ENCODE data around the gene KCNQ5. TPM values are rescaled to one million over a fixed set of nuclear protein-coding genes. Genes with fewer than 3 reads are reported as not detected.
A peak's percentile ranks its signal among the peaks of the same experiment; 100 is the strongest.

KCNQ5 gene
- total RNA-seq, 1 experiment from 2014 or later = 9.4 TPM

DNA sequence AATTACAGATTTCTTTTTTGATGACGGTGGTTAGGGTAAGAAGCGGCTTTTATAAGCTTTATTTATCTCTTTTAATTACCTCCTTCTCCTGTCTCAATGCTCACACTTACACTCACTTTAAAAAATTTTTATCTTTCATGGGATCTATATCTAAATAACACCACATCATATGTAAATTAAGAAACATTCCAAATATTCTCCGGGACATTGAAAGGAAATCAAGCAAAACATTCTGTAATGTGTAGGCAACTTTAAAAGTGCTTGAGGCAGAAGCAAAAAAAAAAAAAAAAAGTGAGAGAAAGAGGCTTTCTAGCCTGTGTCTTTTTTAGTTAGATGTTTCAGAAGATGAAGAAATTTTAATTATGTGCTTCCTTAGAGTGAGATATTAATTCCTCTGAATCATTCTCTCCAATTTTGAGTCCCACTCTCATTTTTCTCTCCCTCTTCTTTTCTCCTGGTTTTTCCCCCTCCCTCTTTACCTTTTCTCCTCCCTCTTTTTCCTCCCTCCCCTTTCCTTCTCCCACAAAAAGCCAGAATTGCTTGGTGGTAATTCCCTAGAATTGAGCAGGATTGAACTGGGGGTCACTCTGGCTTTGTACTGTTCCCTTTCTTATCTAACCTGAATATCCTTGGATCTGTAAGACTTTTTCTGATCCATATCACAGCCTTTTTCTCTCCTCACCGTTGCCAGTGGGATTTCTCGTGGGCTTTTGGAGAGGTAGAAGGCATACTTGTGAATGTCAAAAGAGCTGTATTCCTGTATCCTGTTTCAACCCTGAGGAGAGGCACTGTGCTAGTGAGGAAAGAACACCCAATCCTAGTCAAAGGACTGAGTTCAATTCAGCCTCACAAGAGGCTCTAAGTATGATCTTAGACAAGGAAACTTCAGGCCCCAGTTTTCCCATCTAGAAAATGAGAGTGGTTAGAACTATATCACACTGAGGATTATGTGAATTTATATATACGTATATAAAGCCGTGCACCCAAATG is 30.4 kb downstream of the KCNQ5 start:
- TF ChIP-seq POLR2AphosphoS5 (IDR thresholded peaks at IDR 0.05; ENCODE audit: low read depth, low read length) (no peak), SIN3A (IDR thresholded peaks at IDR 0.05; ENCODE audit: borderline replicate concordance, insufficient read depth, low read depth, low read length) (no peak), TCF7L2 (IDR thresholded peaks at IDR 0.05; ENCODE audit: low read depth, low read length) (no peak)
- TF ChIP-seq, protein P1, sequence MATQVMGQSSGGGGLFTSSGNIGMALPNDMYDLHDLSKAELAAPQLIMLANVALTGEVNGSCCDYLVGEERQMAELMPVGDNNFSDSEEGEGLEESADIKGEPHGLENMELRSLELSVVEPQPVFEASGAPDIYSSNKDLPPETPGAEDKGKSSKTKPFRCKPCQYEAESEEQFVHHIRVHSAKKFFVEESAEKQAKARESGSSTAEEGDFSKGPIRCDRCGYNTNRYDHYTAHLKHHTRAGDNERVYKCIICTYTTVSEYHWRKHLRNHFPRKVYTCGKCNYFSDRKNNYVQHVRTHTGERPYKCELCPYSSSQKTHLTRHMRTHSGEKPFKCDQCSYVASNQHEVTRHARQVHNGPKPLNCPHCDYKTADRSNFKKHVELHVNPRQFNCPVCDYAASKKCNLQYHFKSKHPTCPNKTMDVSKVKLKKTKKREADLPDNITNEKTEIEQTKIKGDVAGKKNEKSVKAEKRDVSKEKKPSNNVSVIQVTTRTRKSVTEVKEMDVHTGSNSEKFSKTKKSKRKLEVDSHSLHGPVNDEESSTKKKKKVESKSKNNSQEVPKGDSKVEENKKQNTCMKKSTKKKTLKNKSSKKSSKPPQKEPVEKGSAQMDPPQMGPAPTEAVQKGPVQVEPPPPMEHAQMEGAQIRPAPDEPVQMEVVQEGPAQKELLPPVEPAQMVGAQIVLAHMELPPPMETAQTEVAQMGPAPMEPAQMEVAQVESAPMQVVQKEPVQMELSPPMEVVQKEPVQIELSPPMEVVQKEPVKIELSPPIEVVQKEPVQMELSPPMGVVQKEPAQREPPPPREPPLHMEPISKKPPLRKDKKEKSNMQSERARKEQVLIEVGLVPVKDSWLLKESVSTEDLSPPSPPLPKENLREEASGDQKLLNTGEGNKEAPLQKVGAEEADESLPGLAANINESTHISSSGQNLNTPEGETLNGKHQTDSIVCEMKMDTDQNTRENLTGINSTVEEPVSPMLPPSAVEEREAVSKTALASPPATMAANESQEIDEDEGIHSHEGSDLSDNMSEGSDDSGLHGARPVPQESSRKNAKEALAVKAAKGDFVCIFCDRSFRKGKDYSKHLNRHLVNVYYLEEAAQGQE (IDR thresholded peaks at IDR 0.05; ENCODE audit: insufficient read depth in 1 of 2, low read depth in 2 of 2, low read length in 1 of 2) = no peak
- TF ChIP-seq, protein P2, sequence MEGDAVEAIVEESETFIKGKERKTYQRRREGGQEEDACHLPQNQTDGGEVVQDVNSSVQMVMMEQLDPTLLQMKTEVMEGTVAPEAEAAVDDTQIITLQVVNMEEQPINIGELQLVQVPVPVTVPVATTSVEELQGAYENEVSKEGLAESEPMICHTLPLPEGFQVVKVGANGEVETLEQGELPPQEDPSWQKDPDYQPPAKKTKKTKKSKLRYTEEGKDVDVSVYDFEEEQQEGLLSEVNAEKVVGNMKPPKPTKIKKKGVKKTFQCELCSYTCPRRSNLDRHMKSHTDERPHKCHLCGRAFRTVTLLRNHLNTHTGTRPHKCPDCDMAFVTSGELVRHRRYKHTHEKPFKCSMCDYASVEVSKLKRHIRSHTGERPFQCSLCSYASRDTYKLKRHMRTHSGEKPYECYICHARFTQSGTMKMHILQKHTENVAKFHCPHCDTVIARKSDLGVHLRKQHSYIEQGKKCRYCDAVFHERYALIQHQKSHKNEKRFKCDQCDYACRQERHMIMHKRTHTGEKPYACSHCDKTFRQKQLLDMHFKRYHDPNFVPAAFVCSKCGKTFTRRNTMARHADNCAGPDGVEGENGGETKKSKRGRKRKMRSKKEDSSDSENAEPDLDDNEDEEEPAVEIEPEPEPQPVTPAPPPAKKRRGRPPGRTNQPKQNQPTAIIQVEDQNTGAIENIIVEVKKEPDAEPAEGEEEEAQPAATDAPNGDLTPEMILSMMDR (IDR thresholded peaks at IDR 0.05) = no peak
- POLR2A ChIA-PET = no interaction called here
- no peak for DNase-seq (ENCODE audit: low read depth, low spot score)
- Histone ChIP-seq H3K9me3 (ENCODE audit: control insufficient read depth, insufficient read depth, low read depth, low read length) (no peaks in the 10 kb centered on the region), H3K4me1 (ENCODE audit: control insufficient read depth, insufficient read depth, low read length) (peaks cover 26% of the 10 kb centered on the region; the same call in 1 of the 2 replicates), H3K27ac (ENCODE audit: low read length) (peak overlapping the region; percentile 41; the same call in 1 of the 2 replicates), H3K36me3 (ENCODE audit: control insufficient read depth, insufficient read depth, low read length) (no peaks in the 10 kb centered on the region), H3K27me3 (ENCODE audit: control insufficient read depth, insufficient read depth, low read length) (no peaks in the 10 kb centered on the region), H3K4me3 (ENCODE audit: low read depth in 2 of 2, low read length in 2 of 2) (no peak overlapping the region)
- in situ Hi-C loops (cut with HindIII; ENCODE audit: low pct_unique_long_range_greater_than_20kb, low sequenced_read_pairs) = loop anchor here (10.0 kb wide), 1 partner anchor 103 kb away; no protein-coding TSS in a partner anchor
- ATAC-seq = 0 out of 2 replicates have a peak, but pooled peaks have one; percentile 52
- BruUV-seq (replicated peaks) = no TSS peak
- CTCF ChIA-PET = no interaction called here
- intact Hi-C loops (cut with micrococcal nuclease; ENCODE audit: unreplicated experiment) = no loop called here

DNA sequence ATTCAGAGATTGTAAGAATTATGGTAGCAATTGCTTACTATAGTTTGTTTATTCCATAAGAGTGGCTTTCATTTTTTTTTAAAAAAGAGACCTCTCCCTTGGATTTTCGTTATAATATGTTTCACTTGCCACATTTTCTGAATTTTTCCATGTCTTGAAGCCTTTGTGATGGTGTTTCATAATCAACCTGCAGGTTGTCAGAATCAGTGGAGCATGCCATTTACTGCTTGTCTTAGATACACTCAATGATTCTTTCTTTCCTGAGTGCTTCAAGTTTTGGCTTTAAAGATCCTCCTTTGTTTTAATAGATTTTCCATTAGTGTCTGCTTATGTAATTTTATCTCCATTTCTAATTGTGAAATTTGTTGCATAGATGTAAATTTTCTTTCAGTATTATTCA is 31.2 kb downstream of the KCNQ5 start:
- intact Hi-C loops (cut with micrococcal nuclease; ENCODE audit: unreplicated experiment) = no loop called here
- BruUV-seq (replicated peaks) = no TSS peak

More for the DNA sequence above, 31.2 kb downstream of the KCNQ5 start:
- TF ChIP-seq TCF7L2 (IDR thresholded peaks at IDR 0.05; ENCODE audit: low read depth, low read length) (no peak), POLR2AphosphoS5 (IDR thresholded peaks at IDR 0.05; ENCODE audit: low read depth, low read length) (no peak), SIN3A (IDR thresholded peaks at IDR 0.05; ENCODE audit: borderline replicate concordance, insufficient read depth, low read depth, low read length) (no peak)
- TF ChIP-seq, protein P1 (IDR thresholded peaks at IDR 0.05; ENCODE audit: insufficient read depth in 1 of 2, low read depth in 2 of 2, low read length in 1 of 2) = no peak
- TF ChIP-seq, protein P2 (IDR thresholded peaks at IDR 0.05) = no peak
- in situ Hi-C loops (cut with HindIII; ENCODE audit: low pct_unique_long_range_greater_than_20kb, low sequenced_read_pairs) = loop anchor here (10.0 kb wide), 1 partner anchor 102 kb away; no protein-coding TSS in a partner anchor
- POLR2A ChIA-PET = no interaction called here
- ATAC-seq (no peak), DNase-seq (ENCODE audit: low read depth, low spot score) (no peak)
- H3K4me1 ChIP-seq (ENCODE audit: control insufficient read depth, insufficient read depth, low read length) = peaks cover 26% of the 10 kb centered on the region; the same call in 1 of the 2 replicates
- H3K27ac ChIP-seq (ENCODE audit: low read length) = no peak overlapping the region
- H3K36me3 ChIP-seq (ENCODE audit: control insufficient read depth, insufficient read depth, low read length) = no peaks in the 10 kb centered on the region
- H3K9me3 ChIP-seq (ENCODE audit: control insufficient read depth, insufficient read depth, low read depth, low read length) = no peaks in the 10 kb centered on the region
- no peak overlapping the region for H3K4me3 ChIP-seq (ENCODE audit: low read depth in 2 of 2, low read length in 2 of 2)
- H3K27me3 ChIP-seq (ENCODE audit: control insufficient read depth, insufficient read depth, low read length) = no peaks in the 10 kb centered on the region
- CTCF ChIA-PET = no interaction called here

Data from Panc1 (cell line).